Camera-type eye (tissue), 1 donor: ENCODE results near the gene GPAT2. TPM values are rescaled to one million over a fixed set of nuclear protein-coding genes. Genes with fewer than 3 reads are reported as not detected.

ENCODE experiments used
- total RNA-seq: library from RNA; depleted of rRNA; stranded (reverse); fragments of >200 nt; gene quantifications from one replicate; pipeline ENCODE4 v1.2.3, GENCODE V29; 2014

The GPAT2 gene, protein sequence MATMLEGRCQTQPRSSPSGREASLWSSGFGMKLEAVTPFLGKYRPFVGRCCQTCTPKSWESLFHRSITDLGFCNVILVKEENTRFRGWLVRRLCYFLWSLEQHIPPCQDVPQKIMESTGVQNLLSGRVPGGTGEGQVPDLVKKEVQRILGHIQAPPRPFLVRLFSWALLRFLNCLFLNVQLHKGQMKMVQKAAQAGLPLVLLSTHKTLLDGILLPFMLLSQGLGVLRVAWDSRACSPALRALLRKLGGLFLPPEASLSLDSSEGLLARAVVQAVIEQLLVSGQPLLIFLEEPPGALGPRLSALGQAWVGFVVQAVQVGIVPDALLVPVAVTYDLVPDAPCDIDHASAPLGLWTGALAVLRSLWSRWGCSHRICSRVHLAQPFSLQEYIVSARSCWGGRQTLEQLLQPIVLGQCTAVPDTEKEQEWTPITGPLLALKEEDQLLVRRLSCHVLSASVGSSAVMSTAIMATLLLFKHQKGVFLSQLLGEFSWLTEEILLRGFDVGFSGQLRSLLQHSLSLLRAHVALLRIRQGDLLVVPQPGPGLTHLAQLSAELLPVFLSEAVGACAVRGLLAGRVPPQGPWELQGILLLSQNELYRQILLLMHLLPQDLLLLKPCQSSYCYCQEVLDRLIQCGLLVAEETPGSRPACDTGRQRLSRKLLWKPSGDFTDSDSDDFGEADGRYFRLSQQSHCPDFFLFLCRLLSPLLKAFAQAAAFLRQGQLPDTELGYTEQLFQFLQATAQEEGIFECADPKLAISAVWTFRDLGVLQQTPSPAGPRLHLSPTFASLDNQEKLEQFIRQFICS
- total RNA-seq = 1.3 TPM

DNA sequence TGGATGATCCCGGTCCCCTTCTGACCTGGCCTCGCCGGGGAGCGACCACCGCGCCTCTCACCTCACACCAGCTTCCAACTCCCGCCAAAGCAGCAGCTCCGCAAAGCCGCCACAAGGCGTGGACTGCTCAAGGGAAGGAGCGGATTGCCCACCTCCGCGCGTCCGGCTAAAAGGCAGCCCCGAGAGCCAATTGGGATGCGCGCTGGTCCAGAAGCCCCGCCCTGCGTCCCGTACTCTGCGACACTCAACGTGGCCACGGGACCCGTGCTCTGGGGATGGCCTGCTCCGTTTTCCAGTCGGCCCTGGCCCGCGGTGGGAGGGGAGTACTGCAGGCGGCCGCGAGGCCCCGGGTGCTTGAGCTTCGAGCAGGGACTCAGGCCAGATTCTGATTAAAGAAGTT, at the start of gene GPAT2:
GPAT2 (minus strand) TSS at position 125 of the 400 bp plus-strand sequence. CDS start 2,557 bp downstream, outside the sequence.

DNA sequence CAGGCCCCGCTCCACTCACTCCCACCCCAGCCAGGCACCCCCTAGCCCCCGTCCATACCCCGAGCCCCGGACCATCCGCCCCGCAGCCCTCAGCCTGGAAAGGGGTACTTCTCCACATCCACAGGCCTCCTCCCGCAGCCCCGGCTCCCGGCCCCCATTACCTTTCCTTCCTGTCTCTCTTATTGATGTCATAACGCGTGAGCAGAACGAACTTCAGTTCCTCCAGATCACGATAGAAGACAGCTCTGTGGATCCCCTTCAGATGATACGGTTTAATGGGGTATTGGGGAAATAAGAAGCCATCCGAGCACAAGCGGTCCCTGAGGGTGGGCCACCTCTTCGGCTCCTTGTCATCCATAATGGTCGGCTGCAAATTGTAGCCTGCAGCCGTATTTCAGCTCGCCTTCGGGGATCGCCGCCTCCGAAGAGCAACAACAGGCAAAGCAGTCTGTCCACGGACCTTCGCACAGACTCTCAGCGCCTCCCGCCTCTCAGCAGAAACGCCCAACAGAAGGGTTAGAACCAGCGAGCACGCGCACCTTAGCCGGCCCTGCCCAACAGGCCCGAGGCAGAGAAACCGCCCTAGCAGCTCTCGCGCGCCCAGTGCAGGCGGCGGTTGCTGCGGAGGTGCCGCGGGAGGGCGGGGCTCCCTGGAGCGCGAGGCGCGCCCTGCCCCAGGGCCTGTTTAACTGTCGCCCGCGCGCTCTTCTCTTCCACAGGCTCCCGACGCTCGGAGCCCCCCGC, 43.2 kb downstream of the GPAT2 start, which contains the start of gene ANKRD36C:
ANKRD36C (minus strand) TSS at position 474 of the 744 bp plus-strand sequence; CDS start at position 358, 116 bp downstream.

Other genes starting within 250 kb of the GPAT2 start
- gene ANKRD36C, start 43.1 kb downstream of the GPAT2 start, total RNA-seq = 229 TPM
- gene ADRA2B, start 81.7 kb upstream of the GPAT2 start, total RNA-seq = 1.9 TPM
- gene ASTL, start 103.6 kb upstream of the GPAT2 start, total RNA-seq = 0.49 TPM
- 8.1 TPM for gene DUSP2, start 110.5 kb upstream of the GPAT2 start, total RNA-seq
- gene STARD7, start 173.9 kb upstream of the GPAT2 start, total RNA-seq = 186 TPM
- gene TMEM127, start 231.1 kb upstream of the GPAT2 start, total RNA-seq = 23.3 TPM
- gene CIAO1, start 231.3 kb upstream of the GPAT2 start, total RNA-seq = 106 TPM